OCI-LY3 (cell line): ENCODE measurements around the gene FBXO8.

Experiments
- CTCF ChIP-seq: fragments of 200-600, 300-600 bp; sonication (generic); IDR thresholded peaks from 2 replicates; pipeline ENCODE4 v1.5.1; 2014; ENCODE audit warnings: antibody characterized with exemption, low read length, low read depth
- EZH2phosphoT487 ChIP-seq: fragments of 200-600 bp; shearing (Covaris generic); IDR thresholded peaks from 2 replicates; pipeline ENCODE4 v1.6.1; 2018; ENCODE audit warnings: antibody characterized with exemption, mixed run types, low read depth

DNA sequence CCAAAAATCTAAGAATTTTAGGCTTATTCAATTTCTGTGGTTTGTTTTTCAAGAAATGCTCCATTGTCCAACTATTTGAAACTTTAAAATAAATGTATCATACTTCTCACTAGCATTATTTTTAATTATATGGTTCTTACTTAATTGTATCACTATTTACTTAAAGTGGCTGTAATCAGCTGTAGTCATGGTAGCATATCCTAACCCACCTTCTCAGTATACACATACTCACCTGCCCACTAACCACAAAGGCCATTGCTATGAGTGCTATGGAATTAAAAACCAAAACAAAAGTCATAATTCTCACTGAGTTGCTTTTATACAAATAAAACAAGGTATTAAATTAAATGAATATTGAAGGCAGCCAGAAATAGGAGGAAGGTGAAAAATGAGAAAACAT, 5.0 kb downstream of the FBXO8 start:
- TF ChIP-seq CTCF, result no peak
- no peak for TF ChIP-seq EZH2phosphoT487
